AG09309 (cell line): ENCODE data around the gene NLRP12.
"Not testable (repeated sequence)": the region's sequence is repeated elsewhere in the genome, so short reads cannot be mapped to it uniquely, and the experiment has no call there.

ENCODE experiments used
- DNase-seq: peaks from one replicate; pipeline ENCODE4 v3.0.0-alpha.2; 2010; ENCODE audit warnings: low read depth
- H3K4me3 ChIP-seq: 2 replicates; pipeline ENCODE4 v1.5.1; 2011; ENCODE audit warnings: mild to moderate bottlenecking, low read depth, low read length, moderate library complexity; ENCODE audit not compliant: control insufficient read depth
- TF ChIP-seq, protein P1 (sequence below): IDR thresholded peaks from 2 replicates; pipeline ENCODE4 v1.5.1; 2011; ENCODE audit warnings: mild to moderate bottlenecking, low read depth, low read length, inconsistent platforms; ENCODE audit not compliant: insufficient read depth, control insufficient read depth; ENCODE audit errors: missing control alignments

The NLRP12 gene

DNA sequence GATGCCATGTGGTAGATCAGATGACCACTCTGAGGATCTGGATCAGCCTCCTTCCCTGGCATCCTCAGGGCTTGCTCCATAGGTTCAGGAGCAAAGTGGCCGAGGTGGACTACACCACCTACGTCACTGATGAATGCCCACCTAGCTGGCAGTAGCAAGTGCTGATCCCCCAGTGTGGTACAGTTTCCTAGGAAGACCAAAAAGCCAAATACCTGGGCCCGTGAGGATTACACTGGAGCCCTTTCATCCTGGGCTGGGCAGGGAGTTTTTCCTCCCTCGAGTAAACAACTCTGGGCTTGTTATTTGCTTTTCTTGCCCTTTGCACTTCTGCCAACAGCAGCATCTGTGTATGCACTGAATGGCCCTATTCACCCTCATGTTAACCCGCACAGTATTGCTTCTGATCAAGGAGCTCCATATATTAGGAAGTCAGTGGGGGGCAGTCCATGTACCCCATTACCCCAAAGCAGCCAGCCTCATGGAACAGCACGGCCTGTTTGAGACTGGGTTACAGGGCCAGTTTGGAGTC lies 40.3 kb upstream of the NLRP12 start:
- DNase-seq = no peak
- H3K4me3 ChIP-seq = no peak overlapping the region
- TF ChIP-seq, protein P1, sequence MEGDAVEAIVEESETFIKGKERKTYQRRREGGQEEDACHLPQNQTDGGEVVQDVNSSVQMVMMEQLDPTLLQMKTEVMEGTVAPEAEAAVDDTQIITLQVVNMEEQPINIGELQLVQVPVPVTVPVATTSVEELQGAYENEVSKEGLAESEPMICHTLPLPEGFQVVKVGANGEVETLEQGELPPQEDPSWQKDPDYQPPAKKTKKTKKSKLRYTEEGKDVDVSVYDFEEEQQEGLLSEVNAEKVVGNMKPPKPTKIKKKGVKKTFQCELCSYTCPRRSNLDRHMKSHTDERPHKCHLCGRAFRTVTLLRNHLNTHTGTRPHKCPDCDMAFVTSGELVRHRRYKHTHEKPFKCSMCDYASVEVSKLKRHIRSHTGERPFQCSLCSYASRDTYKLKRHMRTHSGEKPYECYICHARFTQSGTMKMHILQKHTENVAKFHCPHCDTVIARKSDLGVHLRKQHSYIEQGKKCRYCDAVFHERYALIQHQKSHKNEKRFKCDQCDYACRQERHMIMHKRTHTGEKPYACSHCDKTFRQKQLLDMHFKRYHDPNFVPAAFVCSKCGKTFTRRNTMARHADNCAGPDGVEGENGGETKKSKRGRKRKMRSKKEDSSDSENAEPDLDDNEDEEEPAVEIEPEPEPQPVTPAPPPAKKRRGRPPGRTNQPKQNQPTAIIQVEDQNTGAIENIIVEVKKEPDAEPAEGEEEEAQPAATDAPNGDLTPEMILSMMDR = no peak

DNA sequence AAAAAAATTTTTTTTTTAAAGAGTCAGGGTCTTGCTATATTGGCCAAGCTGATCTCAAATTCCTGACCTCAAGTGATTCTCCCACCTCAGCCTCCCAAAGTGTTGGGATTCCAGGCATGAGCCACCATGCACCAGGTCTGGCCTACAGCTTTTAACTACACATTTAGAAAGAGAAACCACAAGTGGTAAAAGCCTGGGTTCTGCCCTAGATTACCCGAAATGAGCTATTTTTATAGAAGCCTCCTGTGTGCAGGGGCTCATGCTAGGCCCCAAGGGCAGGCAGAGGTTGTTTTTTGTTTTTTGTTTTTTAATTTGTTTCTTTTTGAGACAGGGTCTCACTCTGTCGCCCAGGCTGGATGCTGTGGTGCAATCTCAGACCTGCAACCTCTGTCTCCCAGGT lies 29.6 kb upstream of the NLRP12 start:
- TF ChIP-seq, protein P1 = no peak
- no peak for DNase-seq
- no peak overlapping the region for H3K4me3 ChIP-seq

DNA sequence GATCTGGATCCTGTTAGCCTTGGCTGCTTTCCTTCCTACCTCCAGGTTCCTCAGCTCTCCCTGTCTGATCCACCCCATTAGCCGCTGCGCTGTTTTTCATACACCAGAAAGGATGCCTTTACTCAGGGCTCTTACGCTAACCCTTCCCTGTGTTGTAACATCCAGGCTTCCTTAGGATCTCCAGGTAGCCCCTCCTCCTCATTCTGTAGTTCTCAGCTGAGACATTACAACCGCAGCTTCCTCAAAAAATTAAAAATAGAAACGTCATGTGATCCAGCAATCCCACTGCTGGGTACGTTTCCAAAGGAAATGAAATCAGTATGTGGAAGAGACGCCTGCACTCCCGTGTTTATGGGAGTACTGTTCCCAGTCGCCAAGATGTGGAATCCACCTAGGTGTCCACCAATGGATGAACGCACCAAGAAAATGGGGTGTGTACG lies 25.1 kb upstream of the NLRP12 start:
- H3K4me3 ChIP-seq = no peak overlapping the region
- TF ChIP-seq, protein P1 = no peak
- peak; percentile 68 for DNase-seq

DNA sequence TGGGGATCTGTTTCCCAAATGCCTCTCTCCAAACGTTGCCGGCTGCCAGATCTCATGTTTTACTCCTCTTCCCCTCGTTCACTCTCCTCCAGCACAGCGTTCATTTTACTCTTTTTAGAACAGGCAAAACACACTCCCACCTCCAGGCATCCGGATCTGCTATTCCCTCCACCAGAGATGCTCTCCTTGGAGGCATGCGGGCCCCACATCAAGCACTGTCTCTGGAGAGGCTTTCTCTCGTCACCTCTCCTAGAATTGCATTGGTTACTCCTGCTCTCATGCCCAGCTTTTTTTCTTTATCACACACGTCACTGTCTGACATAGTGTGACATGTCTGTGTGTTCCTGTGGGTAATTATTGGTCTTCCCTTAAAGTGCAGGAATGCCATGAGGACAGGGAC lies 23.4 kb upstream of the NLRP12 start:
- TF ChIP-seq, protein P1 = no peak
- DNase-seq = no peak
- no peak overlapping the region for H3K4me3 ChIP-seq

DNA sequence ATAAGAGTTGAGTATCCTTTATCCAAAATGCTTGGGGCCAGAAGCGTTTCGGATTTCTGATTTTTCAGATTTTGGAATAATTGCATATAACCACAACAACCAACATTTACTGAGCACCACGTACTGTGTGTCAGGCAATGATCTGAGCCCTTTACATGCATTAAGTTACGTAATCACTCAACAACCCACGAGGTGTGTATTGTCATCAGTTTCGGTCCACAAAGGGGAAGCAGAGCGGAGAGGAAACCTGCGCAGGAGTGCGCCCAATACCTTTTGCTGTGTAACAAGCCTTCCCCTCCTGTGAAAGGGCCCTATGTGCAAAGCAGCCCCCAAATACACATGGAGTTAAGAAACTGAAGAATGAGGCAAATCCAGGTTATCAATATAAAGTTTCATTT lies 20.7 kb upstream of the NLRP12 start:
- TF ChIP-seq, protein P1 = no peak
- H3K4me3 ChIP-seq = no peak overlapping the region
- no peak for DNase-seq

DNA sequence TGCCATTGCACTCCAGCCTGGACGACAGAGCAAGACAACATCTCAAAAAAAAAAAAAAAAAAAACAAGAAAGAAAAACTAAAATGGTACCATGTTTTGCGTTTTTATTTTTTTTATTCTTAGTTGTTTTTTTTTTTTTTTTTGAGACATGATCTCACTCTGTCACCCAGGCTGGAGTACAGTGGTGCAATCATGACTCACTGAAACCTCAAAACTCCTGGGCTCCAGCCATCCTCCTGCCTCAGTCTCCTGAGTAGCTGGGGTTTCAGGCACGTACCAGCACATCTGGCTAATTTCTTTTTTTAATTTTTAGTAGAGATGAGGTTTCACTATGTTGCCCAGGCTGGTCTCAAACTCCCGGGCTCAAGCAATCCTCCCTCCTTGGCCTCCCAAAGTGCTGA lies 16.8 kb upstream of the NLRP12 start:
- peak; percentile 72 for DNase-seq
- H3K4me3 ChIP-seq = not testable (repeated sequence)

DNA sequence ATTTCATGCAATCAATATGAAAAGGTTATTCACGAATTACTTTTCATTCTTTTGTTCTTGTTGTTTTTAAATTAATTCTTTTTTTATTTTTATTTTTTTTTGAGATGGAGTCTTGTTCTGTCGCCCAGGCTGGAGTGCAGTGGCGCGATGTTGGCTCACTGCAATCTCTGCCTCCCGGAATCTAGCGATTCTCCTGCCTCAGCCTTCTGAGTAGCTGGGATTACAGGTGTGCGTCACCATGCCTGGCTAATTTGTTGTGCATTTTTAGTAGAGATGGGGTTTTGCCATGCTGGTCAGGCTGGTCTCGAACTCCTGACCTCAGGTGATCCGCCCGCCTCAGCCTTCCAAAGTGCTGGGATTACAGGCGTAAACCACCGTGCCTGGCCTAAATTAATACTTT lies 16.1 kb upstream of the NLRP12 start:
- DNase-seq, H3K4me3 ChIP-seq: not testable (repeated sequence)

DNA sequence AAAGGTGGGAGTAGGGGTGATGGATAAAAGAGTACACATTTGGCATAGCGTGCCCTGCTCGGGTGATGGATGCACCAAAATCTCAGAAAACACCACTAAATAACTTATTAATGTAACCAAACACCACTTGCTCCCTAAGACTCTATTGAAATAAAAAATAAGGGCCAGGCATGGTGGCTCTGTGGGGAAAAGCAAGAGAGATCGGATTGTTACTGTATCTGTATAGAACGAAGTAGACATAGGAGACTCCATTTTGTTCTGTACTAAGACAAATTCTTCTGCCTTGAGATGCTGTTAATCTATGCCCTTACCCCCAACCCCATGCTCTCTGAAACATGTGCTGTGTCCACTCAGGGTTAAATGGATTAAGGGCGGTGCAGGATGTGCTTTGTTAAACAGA lies 14.3 kb upstream of the NLRP12 start:
- H3K4me3 ChIP-seq, DNase-seq: not testable (repeated sequence)

DNA sequence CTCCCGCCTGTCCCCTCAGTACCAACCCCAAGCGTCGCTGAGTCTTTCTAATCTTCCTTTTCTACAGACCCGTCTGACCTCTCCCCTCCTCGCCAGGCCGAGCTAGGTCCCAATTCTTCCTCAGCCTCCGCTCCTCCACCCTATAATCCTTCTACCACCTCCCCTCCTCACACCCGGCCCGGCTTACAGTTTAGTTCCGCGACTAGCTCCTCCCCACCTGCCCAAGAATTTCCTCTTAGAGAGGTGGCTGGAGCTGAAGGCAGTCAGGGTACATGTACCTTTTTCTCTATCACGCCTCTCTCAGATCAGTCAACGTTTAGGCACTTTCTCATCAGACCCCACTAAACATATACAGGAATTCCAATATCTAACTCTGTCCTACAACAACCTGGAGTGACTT lies 8.7 kb upstream of the NLRP12 start:
- not testable (repeated sequence) for H3K4me3 ChIP-seq, DNase-seq
